ENCODE measurements around the gene FCN1.

Gene FCN1

DNA sequence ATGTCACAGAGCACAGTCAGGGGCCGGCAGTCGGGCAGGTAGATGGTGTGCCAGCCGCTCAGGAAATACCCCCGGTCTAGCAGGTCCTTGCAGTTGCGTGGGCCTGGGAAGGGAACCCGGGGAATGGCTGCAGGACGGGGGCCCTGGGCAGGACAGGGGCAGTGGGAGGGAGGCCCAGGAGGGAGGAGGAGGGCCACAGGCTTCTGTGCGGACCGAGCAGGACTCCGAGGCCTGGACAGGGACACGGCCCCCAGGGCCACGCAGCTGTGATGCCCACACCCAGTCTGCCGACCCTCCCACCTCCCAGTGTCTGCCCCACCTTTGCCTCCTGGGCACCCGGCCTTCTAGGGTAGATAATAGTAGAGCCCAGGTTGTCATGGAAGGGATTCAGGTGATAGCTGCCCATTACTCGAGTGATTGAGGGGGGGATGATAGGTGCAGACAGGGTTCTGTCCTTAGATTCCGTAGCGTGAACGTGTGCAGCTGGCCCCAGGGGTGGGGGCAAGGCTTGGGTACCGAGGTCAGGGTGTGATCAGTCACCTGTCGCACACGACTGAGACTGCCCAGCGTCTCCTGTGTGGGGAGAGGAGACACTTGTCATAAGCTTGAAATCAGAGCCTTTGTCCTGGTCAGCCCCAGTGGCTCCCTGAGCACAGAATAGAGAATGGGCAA, 4.5 kb downstream of the FCN1 start:
- DNase-seq, result no peak

DNA sequence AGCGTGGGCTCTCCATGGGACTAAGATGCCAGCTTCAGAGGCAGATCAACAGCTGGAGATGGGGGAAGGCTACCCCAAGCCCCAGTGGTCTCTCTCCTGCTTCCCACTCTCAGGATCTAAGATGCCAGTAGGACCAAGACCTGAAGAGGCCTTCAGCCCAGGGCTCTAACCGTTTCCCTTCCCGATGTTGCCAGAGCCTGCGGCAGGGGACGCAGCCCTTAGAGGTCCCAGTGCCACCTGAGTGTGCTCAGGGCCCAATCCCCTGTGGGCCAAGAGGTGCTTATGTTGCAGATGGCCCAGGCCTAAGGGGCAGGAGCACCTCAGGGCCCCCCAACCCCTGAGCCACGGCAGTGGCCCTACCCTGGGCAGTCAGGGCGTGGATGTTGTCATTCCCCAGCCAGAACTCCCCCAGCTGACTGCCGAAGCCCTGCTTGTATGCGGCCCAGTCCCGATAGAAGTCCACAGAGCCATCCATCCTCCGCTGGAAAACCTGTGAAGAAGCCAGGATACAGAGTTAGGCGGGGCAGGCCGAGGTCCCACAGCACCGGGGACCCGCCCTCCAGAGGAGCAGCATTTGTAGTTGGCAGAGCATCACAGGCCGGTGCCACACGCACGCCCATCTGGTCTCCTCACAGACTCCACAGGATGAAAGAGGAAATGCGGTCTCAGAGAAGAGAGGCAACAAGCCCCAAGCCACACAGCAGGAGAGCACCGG, 5.4 kb downstream of the FCN1 start:
- peak; percentile 35 for DNase-seq

DNA sequence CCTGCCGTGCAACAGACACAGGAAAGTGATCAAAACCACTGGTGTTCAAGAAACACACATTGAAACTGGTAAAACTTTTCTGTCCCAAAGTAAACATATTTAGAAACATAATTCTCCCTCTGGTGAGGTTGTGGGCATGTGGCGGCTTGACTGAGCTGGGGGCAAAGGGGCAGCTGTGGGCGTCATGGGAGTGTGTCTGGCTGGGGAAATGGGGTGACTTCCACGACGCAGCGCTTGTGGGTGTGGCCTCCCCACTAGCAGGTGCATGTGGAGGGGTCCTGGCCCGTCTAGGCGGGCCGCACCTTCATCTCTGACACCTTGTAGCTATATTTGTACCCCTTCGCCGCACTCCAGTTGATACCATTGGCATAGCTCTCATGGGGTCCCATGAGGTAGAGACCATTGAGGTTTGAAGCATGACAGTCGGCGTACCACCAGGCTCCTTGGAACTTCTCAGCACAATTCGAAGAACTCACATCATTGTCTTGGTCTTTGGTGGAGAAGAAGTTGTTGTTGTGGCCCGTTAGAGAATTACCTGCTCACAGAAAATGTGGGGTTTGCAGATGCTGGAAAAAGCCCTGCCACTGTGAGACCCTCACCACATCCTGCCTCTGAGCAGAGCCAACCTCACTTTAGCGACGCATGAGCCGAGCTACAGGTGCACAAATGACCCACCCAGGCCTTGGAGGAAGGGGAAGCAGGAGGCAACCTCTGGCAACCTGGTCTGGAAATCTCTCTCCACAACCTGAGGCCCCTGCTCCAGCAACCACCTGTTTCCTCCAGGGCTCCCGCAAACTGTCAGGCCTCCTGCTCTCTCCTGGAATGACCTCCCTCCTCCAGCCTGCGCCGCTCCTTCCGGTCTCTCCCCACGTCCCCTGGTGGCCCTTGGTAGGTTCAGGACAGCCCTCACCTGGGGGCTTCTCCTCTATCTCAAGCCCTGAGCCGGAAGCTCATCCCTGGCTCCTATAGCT, 7.9 kb downstream of the FCN1 start:
- no peak for DNase-seq

DNA sequence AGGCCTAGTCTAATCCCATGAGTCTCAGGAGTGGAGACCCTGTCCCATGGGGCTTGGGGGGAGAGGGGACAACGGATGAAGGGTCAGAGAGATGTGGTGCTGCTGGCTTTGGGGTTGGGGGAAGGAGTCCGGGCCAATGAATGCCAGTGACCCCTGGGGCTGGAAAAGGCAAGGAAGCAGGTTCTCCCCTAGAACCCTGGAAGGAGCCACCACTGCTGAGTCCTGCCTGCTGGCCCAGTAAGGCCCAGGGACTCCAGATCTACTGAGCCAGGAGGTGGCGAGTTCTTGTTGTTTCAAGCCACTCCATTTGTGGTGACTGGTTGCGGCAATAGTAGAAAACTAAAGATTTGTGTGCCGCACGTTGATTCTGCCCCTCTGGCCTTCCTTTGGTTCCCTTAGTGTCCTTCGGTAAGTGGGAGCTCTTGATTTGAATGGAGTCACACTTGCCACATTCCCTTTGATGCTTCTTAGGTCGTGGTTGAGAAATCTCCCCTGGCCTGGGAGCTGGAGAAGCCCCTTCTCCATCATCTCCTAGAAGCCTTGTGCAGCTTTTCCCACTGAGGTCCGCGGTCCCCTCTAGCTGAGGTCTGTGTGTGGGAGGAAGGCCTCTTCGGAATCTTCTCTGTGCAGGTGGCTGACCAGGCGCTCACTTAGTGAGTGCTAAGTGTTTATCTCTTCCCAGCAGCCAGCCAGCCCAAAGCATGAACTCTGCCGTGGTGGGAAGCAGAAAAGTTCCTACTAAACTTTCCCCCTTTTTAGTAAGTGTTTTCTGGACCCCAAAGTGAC, 9.0 kb downstream of the FCN1 start:
- DNase-seq, result no peak

DNA sequence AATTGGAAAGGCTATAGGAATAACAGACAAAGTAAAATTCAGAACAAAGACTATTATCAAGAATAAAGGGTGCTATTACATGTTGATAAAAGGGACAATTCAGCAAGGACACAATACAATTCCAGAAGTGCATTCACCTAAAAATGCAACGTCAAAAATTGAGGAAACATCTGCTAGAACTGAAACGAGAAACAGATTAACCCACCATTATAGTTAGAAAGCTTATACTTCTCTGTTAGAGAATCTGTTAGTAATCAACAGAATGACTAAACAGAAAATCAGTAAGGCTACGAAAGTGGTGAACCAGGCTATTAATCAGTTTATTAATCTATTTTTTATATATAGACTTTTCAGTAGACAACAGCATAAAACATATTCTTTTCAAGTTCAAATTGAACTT, 14.8 kb downstream of the FCN1 start:
- DNase-seq, result no peak

DNA sequence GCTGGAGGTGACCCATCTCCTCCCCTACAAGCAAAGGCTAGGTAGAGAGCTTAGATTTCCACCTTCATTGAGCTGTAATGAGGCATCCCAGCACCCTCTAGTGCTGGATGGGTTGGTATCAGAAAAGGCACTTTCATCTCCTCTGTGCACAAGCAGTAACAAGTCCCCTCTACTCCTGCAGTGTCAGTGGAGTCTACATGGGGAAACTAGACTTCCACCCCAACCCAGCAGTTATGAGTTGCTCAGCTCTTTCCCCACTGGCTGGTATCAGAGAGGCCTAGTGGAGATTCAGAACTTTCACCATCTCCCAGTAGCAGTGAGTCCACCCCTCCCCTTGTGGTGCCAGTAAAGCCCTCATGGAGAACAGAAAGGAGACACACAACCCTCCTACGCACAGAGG, 17.9 kb downstream of the FCN1 start:
- no peak for DNase-seq

DNA sequence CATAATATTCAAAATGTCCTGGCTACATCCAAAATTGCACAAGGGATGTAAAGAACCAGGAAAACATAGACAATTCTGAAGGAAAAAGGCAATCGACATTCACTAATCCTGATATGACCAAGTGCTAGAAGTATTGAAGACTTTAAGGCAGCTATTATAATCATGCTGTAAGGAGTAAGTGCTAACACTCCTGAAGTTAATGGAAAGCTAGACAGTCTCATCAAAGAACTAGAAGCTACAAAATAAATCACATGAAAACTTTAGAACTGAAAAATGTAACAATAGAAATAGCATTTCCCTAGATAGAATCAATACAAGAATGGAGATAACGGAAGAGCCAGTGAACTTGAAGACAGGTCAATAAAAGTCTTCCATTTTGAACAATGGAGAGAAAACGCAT, 18.5 kb downstream of the FCN1 start:
- DNase-seq, result no peak

DNA sequence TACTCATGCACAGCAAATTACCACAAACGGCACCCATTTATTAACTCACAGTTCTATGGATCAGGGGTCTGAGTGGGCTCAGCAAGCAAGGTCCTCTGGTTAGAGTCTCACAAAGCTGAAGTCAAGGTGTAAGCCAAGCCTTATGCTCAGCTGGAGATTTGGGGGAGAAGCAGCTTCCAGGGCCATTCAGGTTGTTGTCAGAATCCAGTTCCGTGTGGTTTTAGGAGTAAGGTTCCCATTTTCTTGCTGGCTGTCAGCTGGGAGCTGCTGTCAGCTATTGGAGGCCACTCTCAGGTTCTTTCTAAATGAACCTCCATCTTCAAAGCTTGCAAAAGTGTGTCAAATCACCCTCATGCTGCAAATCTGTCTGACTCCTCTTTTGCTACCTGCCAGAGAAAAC, 19.4 kb downstream of the FCN1 start:
- DNase-seq, result no peak

DNA sequence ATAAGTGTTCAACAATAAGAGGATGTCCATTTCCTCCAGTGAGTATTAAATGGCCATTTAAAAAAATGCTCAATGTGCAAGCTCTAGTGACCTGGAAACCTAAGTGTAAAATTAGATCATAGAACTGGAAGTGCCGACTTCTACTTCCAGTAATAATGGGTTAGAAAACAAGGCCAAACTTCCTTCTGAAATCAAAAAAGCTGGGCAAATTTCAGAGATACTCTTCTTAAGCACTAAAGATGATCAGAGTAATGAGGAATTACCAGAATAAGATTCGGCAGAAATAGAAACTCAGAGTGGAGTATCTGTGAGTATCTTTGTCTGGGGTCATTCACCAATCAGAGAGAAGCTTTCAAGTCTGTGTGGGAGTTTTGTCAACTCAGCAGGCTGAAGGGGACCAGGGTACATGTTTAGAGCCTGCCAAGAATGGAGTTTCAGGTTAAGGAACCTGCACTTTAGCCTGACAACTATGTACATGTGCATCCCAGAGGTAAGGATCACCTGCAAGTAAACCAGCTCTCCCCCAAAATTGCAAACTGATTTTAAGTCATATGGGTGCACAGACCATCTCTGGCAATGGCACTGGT, 20.0 kb downstream of the FCN1 start:
- DNase-seq, result no peak

DNA sequence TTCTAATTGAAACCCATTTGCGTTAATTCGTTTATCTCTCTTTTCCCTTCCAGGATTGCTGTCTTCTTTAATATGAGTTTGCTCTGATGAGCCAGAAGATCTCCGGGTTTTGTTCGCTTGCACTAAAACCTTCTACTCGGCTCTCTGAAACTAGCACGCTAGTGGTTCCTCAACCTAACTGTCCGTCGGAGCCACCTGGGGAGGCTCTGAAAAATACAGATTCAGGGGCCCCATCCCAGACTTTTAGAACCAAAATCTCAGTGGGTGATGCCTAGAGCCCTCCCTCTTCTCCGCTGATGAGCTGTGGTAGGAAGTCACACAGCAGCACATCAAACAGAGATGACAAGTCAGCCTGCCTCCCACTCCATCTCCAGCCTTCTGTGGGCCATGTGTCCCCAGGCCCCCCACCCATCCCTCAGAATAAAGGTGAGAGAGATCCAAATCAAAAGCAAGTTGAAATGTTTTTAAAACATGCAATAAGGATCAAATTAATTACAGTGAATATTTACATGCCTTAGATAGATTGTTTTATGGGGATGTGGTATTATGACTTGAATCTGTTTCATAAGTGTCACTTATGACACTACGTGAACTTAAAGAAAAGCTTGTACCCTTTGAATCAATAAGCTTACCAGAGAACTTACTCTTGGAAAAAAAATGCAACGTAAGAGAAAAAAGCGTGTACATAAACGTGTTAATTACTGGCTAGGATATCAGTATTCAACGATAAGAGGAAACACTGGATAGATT, 20.7 kb downstream of the FCN1 start:
- DNase-seq, result no peak

DNA sequence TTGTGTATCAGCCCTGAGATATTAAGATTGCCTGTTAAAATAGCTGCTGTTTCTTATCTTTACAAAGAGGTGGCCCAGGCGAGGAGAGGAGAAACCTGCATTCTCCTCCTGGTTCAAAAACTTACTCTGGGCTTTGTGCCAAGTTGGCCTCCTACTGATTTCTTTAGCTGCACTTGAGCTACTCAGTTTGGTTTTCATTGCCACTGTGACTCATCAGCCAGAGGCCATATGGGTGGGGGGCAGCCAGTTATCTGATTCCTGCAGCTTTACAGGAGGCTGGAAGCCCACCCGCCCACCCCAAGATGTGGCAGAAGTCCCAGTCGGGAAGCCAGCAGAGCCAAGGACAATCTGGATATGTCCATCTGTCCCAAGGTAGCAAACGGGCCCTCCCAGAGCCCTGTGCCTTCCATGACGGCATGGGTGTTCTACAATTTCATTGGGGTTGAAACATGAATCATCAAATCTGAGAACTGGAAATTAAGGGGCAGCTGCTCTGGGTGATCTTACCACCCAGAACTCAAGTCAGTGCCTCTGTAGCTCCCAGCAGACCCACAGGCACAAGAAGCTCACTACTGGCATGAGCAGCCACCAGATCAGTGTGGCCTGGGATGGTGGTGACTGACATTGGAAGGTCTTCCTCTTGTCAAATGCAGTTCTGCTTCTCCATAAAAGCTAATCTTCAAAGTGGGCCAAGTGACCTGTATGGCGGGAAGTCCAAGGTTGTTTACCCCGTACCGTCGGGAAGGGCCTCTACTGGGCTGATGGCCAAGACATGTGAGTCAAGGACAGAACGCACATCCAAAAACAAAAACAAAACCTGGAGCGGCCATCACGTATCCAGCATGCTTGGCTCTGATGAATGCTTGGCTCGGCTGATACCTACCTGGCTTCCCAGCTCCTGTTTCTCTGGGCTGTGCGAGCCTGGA, 21.5 kb downstream of the FCN1 start:
- DNase-seq, result peak; percentile 74

DNA sequence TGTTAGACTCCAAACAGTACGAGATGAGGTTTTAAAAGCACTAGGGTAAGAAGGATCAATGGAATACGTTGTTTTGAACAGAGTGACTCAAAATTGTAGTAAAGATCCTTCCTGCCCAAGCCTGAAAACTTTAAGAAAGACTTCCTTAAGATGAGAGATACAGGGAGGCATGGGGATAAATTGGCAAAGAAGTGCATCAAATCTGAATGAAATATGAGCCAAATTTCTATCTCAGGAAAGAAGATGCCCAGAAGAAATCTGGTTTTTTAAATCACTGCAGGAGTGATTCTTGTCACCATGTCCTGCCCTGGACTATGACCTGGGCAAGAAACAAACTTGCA, 22.2 kb downstream of the FCN1 start:
- DNase-seq, result no peak

DNA sequence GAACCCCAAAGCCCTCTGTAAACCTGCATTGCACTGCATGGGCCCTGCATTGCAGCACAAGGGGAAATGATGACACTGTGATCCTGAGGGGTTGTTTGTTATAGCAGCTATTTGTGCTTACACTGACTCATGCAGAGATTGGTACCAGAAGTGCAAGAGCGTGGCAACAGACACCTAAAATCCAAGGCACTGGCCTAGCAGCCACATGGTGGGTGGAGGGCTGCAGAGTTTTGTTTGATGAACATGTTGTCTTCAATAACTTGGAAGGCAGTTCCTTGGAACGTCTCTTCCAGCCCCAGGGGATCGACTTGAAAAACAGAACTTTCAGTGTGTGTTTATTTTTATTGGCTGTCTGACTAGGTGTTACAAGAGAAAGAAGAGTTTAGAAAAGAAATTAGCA, 22.6 kb downstream of the FCN1 start:
- no peak for DNase-seq

DNA sequence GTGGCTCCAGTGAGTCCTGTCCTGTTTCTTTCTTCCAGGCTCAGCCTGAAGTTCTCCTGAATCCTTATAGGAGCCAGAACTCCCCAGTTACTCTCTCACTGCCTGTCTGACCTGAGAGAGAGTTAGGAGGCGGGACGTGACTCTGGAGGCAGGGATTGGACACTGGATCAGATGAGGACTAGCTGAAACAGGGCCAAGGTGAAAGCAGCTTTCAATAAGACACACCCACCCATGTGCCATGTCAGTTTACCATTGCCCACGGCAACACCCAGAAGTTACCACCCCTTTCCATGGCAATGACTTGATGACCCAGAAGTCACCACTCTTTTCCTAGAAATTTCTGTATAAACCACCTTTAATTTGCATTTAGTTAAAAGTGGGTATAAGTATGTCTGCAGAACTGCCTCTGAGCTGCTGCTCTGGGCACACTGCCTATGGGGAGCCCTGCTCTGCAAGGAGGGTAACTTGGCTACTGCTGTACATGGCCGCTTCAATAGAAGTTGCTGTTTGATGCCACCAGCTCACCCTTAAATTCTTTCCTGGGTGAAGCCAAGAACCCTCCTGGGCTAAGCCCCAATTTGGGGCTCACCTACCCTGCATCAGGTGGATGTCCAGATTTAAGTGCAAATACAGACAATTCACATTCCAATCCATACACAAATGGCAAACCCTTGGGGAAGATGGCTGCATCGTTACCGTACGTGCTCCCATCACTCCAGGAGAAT, 23.4 kb downstream of the FCN1 start:
- no peak for DNase-seq

DNA sequence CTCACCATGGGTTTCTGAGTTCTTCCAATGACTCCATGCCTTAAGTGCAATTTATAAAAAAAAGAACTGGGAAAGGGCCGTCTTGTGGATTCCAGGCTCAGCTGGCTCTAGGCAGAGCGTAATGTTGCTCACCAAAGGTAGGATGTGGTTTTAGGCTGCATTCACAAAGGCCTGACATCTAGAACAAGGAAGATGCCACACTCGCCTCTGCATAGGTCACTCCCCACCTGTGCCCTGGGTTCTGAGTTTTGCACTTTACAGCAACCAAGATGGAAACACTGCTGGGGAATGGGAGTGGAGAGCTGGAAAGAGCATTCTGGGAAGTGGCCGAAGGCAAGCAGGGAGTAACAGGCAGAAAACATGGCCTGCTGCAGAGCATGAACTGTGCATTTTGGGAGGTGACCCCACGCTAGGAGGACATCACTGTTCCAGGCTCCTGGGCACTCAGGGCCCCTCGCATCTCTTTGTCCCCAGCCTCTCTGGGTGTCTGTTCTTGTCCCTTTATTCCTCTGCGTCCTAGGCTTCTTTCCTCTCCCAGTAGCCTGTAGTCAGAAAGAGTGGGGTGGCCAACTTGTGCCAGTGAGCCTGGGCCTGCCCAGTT, 24.8 kb downstream of the FCN1 start:
- no peak for DNase-seq

DNA sequence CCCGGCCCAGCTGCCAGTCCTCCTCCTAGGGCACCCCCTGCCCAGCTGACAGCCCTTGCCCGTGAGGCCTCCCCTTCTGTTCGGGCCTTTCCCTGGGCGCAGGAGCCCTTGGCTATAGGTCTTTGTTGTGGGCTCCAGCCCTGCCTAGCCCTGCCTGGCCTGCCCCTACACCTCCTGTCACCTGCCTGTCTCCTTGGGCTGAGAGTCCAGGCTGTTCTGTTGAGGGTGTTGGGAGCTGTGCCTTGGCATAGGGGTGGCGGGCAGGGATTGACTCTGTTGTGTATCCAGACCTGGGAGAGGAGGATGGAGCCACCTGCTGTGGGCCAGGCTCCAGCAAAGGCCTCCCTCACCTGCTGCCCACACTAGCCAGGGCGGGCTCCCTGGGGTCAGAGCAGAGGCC, 25.5 kb downstream of the FCN1 start:
- no peak for DNase-seq

DNA sequence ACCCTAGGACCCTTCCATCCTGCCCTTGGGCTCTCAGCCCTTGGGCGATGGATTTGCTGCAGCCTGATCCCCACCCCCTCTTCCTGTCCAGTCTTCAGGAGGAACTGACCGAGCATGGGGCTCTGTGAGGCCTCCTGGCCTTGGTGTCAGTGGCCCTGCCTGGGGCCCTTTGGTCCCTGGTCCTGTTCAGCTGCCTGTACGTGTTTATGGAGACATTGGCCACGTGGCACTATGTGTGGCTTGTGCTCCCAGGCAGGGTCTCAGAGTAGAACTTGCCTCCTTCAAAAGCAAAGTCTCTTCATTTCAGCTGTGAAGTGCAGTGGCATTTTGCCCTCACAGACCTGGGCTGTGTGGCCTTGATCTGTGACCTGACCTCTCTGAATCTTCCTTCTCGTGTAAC, 26.0 kb downstream of the FCN1 start:
- no peak for DNase-seq

DNA sequence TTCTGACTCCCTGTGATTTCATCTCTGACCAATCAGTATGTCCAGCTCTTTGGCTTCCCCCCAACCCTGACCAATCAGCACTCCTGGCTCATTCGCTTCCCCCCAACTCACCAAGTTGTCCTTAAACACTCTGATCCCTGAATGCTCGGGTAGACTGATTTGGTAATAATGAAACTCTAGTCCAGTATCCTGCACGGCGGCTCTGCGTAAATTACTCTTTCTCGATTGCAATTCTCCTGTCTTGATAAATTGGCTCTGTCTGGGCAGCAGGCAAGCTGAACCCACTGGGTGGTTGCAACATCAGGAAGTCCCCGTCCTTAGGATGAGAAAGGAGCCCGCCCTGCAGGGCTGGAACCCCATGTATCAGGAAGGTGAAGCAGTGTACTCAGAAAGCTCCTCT, 26.7 kb downstream of the FCN1 start:
- DNase-seq, result no peak

DNA sequence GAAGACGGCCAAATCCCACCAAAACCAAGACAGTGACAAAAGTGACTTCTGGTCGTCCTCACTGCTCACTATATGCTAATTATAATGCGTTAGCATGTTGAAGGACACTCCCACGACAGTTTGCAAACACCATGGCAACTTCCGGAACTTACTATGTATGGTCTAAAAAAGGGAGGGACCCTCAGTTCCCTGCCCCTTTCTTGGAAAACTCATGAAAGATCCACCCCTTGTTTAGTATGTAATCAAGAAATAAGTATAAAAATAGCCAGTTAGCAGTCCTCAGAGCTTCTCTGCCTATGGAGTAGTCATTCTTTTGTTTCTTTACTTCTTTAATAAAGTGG, 27.6 kb downstream of the FCN1 start:
- DNase-seq, result no peak

Measured in NCI-H1694 (cell line).